Measurements from ENCODE around the gene SEMA6D.

DNA sequence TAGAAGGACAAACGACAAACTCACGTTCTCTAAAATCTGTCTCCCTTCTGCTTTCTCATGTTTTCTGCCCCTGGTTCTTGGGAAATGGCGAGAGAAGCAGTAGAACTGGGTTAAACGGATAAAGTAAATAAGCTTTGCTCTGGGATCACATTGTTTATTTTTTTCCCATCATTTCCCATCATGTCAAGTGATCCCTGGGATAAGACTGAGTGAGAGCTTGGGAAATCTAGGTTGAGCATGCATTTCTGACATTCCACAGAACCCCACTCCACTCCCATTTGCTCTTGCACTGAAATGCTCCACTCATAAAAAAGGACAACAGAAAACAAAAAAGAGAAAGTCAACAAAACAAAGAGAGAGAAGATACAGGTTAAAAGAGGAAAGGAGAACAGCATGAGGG, 69.1 kb downstream of the SEMA6D start:
- TF ChIP-seq, protein P1, sequence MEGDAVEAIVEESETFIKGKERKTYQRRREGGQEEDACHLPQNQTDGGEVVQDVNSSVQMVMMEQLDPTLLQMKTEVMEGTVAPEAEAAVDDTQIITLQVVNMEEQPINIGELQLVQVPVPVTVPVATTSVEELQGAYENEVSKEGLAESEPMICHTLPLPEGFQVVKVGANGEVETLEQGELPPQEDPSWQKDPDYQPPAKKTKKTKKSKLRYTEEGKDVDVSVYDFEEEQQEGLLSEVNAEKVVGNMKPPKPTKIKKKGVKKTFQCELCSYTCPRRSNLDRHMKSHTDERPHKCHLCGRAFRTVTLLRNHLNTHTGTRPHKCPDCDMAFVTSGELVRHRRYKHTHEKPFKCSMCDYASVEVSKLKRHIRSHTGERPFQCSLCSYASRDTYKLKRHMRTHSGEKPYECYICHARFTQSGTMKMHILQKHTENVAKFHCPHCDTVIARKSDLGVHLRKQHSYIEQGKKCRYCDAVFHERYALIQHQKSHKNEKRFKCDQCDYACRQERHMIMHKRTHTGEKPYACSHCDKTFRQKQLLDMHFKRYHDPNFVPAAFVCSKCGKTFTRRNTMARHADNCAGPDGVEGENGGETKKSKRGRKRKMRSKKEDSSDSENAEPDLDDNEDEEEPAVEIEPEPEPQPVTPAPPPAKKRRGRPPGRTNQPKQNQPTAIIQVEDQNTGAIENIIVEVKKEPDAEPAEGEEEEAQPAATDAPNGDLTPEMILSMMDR (IDR thresholded peaks at IDR 0.05; ENCODE audit: poor library complexity, severe bottlenecking): no peak
- TF ChIP-seq EP300 (conservative IDR thresholded peaks at IDR 0.05; ENCODE audit: poor library complexity, severe bottlenecking) (no peak), SMC3 (conservative IDR thresholded peaks at IDR 0.05; ENCODE audit: poor library complexity) (no peak), RAD21 (conservative IDR thresholded peaks at IDR 0.05) (no peak), EZH2 (IDR thresholded peaks at IDR 0.05; ENCODE audit: borderline replicate concordance, insufficient read depth, low read length, poor library complexity, severe bottlenecking) (no peak), MXI1 (conservative IDR thresholded peaks at IDR 0.05; ENCODE audit: poor library complexity, severe bottlenecking) (no peak)
